KOPT-K1 (cell line): ENCODE measurements around the gene AHNAK2.

Experiments
- H3K27ac ChIP-seq: fragments of 200-600 bp; sonication (generic); 2 replicates; pipeline ENCODE4 v1.5.1; 2016; ENCODE audit warnings: antibody characterized with exemption, mild to moderate bottlenecking, low read depth, low read length; ENCODE audit not compliant: poor library complexity, severe bottlenecking
- H3K36me3 ChIP-seq: fragments of 200-600 bp; sonication (generic); 2 replicates; pipeline ENCODE4 v1.5.1; 2017; ENCODE audit warnings: antibody characterized with exemption, mild to moderate bottlenecking, low read length, moderate library complexity; ENCODE audit not compliant: insufficient read depth
- H3K9me3 ChIP-seq: fragments of 200-600 bp; sonication (generic); 2 replicates; pipeline ENCODE4 v1.5.1; 2017; ENCODE audit warnings: antibody characterized with exemption, low read length, mild to moderate bottlenecking; ENCODE audit not compliant: insufficient read depth, poor library complexity, severe bottlenecking

AHNAK2 gene

GRCh38 chr14:104983231-104983721, 5.1 kb upstream of the AHNAK2 start:
- H3K27ac ChIP-seq = no peak overlapping the region
- H3K36me3 ChIP-seq = no peaks in the 10 kb centered on the region
- H3K9me3 ChIP-seq = no peaks in the 10 kb centered on the region

DNA sequence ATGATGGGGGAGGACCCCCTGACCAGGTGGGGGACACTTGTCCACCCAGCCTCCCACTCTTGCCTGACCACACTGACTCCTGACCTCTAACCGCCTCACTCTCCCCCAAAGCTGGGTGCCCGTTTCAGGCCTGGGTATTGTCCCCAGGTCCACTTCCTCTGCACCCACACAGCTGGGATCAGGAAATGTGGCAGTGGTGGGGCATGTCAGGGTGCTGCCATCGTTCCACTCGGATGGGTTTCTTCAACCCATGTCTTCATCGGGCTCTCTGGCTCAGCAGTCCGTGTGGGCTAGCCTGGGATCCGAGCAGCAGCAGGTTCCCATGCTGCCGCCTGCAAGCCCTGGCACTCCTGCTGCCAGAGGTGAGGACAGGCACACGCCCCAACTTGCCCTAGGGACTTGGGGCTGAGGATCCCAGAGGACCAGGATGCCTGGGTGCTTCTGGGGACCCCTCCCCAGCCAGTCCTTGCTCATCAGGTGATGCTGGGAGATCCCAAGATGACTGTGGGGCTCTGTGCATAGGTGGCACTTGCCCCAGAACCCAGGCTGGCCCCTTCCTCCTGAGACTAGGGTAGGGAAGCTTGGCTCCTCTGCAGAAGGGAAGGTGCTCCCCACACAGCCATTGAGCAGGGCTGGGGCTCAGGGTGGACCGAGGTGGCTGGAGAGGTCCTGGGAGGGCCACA, 4.5 kb upstream of the AHNAK2 start:
- Histone ChIP-seq H3K27ac (no peak overlapping the region), H3K9me3 (no peaks in the 10 kb centered on the region), H3K36me3 (no peaks in the 10 kb centered on the region)

- Histone ChIP-seq H3K36me3 (no peaks in the 10 kb centered on the region), H3K9me3 (no peaks in the 10 kb centered on the region), H3K27ac (no peak overlapping the region)
Observed at GRCh38 chr14:104981699-104982541, 3.7 kb upstream of the AHNAK2 start.

GRCh38 chr14:104980611-104981531, 2.7 kb upstream of the AHNAK2 start:
- Histone ChIP-seq H3K9me3 (no peaks in the 10 kb centered on the region), H3K27ac (no peak overlapping the region), H3K36me3 (no peaks in the 10 kb centered on the region)

- H3K27ac ChIP-seq = no peak overlapping the region
- no peaks in the 10 kb centered on the region for H3K9me3 ChIP-seq
- no peaks in the 10 kb centered on the region for H3K36me3 ChIP-seq
Observed at GRCh38 chr14:104979758-104980610, 1.8 kb upstream of the AHNAK2 start.

DNA sequence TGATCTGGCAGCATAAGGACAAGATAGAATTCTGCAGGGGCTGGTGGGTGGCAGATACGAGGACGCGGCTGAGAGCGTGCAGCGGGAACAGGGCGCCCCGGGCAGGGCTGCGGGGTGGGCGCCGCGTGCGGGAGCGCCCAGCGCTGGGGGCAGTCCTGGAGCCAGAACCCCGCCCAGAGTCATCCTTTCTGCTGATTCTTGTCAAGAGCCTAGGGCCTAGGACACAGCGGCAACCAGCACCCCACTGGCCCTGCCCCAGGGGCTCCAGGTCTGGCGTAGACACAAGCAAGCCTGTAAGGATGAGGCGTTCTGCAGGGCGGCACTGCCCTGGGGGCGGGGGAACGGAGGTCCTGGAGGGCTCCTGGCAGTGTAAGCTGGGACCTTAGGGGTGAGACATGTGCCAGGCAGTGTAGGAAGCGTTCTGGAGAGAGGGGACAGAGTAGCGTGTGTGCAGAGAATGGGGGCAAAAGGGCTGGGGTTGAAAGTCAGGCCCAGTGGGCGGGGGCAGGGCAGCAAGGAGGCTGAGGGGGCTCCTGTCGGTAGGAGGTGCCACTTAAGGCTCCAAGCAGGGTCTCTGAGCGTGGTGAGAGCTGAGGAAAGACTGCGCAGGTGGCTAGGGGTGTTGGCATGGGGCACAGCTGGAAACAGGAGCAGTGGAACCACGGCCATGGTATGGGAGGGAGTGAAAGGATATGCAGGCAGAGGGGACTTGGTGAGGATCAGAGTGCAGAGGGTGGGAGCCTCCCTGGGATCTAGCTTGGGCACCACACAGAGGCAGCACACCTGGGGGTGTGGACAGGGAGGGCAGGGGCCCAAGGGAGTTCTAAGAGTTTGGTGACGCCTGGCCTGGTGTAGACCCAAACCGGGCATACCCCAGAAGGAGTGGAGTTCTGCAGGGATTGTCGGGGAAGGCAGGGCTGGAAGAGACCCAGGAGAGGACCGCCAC, 845 bp upstream of the AHNAK2 start:
- Histone ChIP-seq H3K36me3 (no peaks in the 10 kb centered on the region), H3K9me3 (no peaks in the 10 kb centered on the region), H3K27ac (no peak overlapping the region)

- no peak overlapping the region for H3K27ac ChIP-seq
- no peaks in the 10 kb centered on the region for H3K36me3 ChIP-seq
Observed at GRCh38 chr14:104977008-104977680, 1.0 kb downstream of the AHNAK2 start.

DNA sequence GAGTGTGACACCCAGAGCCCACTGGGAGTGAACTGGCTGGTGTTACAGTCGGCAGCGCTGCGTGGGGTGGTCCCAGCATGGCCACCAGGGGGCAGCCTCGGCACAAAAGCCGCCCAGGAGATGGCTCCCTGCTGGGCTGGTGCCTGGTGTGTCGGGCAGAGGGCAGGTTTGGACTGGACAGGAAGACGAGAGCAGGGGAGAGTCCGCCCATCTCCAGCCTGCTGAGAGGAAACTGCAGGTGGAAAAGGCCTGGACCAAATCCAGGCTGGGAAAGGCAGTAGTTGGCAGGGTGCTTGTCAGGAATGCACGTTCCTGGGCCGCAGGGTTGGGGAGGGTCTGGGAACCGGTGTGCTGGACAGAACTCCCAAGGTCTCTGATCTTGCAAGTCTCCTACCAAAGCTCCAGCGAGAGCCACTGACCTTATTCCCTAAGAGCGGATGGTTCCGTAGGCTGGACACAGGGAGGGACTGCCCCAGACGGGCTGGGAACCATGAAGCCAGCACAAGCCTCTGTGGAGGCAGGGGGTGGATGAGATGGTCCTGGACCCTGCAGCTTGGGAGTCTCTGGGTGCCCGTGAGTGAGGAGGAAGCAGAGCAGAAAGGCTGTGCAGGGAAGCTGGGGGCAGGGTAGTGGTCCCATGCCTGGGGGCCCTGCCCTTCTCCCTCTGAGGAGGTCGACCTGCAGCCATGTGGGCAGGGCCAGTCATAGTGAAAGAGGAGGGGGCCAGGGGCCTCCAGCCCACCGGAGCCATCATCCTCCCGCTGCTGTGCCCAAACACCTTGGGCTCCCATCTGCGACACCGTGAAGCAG, 1.8 kb downstream of the AHNAK2 start:
- Histone ChIP-seq H3K36me3 (no peaks in the 10 kb centered on the region), H3K9me3 (no peaks in the 10 kb centered on the region), H3K27ac (no peak overlapping the region)

More at GRCh38 chr14:104977008-104977680, 1.0 kb downstream of the AHNAK2 start:
- no peaks in the 10 kb centered on the region for H3K9me3 ChIP-seq

DNA sequence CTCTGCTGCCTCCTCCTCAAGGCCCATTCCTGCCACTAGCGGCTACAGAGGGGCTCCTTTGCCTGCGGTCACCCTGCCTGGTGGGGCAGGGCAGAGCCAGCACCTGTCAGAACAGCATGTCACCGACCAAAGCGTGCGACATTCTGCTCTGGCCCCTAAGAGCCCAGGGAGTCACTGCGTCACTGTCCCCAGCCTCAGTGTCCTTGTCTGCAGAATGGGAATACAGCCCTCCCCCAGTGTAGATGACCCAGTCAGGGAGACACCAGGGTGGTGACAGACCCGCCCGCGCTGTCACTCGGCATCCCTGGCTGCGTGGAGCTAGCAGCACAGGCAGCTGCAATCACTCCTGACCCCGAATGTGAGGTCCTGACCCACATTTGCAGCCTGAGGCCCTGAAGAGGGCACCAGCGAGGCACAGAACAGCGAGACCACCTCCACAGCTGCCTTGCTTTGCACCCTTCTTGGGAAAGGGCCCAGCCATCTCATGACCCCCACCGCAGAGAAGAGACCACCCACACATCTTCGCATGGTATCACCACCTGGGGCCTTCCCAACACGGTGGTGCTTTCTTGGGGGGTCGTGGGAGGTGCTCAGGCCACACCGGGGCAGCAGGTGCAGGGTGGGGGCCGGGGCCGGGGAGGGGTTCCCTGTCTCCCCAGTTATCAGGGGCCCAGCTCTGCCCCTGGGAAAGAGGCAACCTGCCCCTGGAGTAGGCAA, 2.5 kb downstream of the AHNAK2 start:
- Histone ChIP-seq H3K36me3 (no peaks in the 10 kb centered on the region), H3K27ac (no peak overlapping the region), H3K9me3 (no peaks in the 10 kb centered on the region)

DNA sequence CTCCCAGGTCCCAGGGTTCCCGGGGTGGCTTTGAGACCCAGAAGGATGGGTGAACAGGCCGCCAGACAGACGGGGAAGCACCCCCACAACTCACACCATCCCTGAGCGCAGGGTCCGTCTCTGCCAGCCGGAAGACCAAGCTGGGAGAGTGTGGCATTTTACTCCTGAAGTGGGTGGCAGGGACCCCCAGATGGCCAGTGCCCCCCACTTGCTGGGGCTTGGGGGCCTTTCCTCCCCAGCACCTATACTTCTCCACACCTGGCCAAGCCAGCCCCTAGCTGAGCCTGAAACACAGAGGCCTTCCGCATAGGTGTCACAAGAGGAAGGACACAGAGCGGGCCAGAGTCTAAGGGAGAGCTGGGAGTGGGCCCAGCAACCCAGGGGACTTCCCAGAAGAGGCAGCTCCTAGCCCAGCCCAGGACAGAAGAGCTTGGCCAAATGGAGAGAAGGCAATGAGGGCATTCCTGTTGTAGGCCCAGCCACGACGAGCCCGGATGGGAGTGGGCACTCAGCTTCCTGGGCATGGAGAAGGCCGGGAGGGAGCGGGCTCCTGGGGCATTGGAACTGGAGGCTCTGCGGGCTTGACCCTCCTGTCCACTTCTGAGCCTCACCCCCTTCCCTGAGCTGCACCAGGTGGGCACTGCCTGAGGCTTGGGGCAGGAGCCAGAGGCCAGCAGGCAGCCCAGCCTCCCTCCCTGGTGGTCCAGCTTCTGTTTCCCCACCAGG, 3.3 kb downstream of the AHNAK2 start:
- H3K27ac ChIP-seq = no peak overlapping the region
- no peaks in the 10 kb centered on the region for H3K36me3 ChIP-seq
- no peaks in the 10 kb centered on the region for H3K9me3 ChIP-seq

DNA sequence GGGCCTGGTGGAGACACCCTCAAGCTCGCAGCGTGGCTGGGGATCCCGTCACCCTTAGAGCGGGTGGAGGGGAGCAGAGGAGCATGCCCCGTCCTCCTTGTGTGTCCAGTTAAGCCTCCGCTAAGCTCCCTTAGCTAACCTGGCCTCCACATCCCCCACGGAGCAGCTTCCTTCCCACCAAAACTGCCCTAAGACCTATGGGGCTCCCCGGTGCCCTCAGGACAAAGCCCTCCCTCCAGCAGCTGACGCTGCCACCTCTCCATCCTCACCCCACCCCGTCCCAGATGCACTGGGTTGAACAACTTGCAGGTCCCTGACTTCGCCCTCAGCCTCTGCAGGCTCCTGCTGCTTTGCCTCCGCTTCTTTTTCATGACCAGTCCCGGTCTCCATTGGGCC, 4.0 kb downstream of the AHNAK2 start:
- Histone ChIP-seq H3K9me3 (no peaks in the 10 kb centered on the region), H3K27ac (no peak overlapping the region), H3K36me3 (no peaks in the 10 kb centered on the region)
